ENCODE results near the gene USP2.

The USP2 gene

GRCh38 chr11:119424276-119424675 is 42.8 kb upstream of the USP2 start:
- Histone ChIP-seq H3K27me3 (ENCODE audit: insufficient read depth, low read length) (no peaks in the 10 kb centered on the region), H2BK12ac (ENCODE audit: low read length) (peak overlapping the region; percentile 70), H3K4me3 (ENCODE audit: low read depth, low read length) (no peak overlapping the region), H3K14ac (ENCODE audit: low read length) (no peak overlapping the region), H2AFZ (ENCODE audit: insufficient read depth, low read length, poor library complexity) (no peak overlapping the region), H3K27ac (ENCODE audit: low read depth, low read length) (peak overlapping the region; percentile 77), H3K9ac (ENCODE audit: low read length) (no peak overlapping the region), H2BK5ac (ENCODE audit: low read depth, low read length, poor library complexity) (peak overlapping the region; percentile 42), H4K8ac (ENCODE audit: low read depth, low read length) (no peak overlapping the region), H3K23ac (ENCODE audit: low read length) (no peak overlapping the region), H3K4me2 (ENCODE audit: low read length) (peak overlapping the region; percentile 10), H3K4me1 (ENCODE audit: control insufficient read depth in 1 of 2, insufficient read depth in 2 of 2, low read length in 2 of 2) (peaks cover 29 to 43% of the 10 kb centered on the region in 2 experiments), H3K36me3 (ENCODE audit: control insufficient read depth in 1 of 2, insufficient read depth in 2 of 2, low read length in 2 of 2) (peaks cover 11 to 12% of the 10 kb centered on the region in 2 experiments), H4K91ac (ENCODE audit: low read depth, low read length) (peak overlapping the region; percentile 74), H2BK120ac (ENCODE audit: insufficient read depth, low read length, poor library complexity) (no peak overlapping the region), H2AK5ac (ENCODE audit: low read length) (no peak overlapping the region), H3K79me1 (ENCODE audit: low read length) (peaks cover 23% of the 10 kb centered on the region), H3K79me2 (ENCODE audit: control insufficient read depth, insufficient read depth, low read length, poor library complexity) (no peaks in the 10 kb centered on the region), H3K4ac (ENCODE audit: low read depth, low read length) (no peak overlapping the region), H4K12ac (ENCODE audit: low read depth, low read length) (no peak overlapping the region), H3K18ac (ENCODE audit: low read length) (no peak overlapping the region), H3K9me3 (ENCODE audit: insufficient read depth, low read depth, low read length) (no peaks in the 10 kb centered on the region)
- no peak for DNase-seq
- no CpG with 5 or more reads among the region's 3 CpGs for WGBS (ENCODE audit: extremely low coverage, insufficient coverage, insufficient read length)

DNA sequence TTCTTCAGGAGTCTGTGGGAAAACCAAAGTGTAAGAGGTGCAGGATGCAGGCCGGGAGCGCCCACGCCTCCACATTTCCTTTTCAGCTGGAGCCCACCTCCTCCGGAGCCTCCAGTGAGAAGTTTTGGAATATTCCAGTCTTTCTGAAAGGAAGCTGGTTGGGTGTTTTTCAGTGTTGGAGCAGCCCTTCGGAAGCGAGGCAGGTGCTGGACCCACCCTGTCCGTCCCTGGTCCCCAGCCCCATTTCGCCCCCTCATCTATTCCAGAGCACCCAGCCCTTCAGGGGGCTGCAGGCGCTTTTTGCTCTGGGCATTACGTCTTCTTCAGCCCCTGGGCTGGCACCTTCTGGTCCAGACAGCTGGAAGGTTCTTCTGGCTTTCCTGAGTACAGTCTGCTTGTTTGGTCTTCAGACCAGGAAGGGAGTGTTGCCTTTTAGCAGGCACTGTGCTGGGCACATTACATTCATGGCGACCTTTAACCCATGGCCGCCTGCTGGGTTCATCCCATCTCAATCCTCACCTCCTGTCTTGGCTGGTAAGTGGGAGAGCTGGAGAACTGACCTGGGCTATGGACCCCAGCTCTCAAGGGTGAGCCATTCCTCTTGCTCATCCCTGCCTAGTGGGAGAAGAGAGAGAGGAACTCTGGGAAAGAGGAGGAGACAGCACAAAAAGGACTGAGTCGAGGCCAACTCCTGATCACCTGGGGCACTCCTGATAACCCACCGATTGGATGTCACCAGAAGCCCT is 42.2 kb upstream of the USP2 start:
- Histone ChIP-seq H3K23ac (ENCODE audit: low read length) (no peak overlapping the region), H3K27me3 (ENCODE audit: insufficient read depth, low read length) (no peaks in the 10 kb centered on the region), H2BK120ac (ENCODE audit: insufficient read depth, low read length, poor library complexity) (peak overlapping the region; percentile 45), H4K12ac (ENCODE audit: low read depth, low read length) (no peak overlapping the region), H2BK5ac (ENCODE audit: low read depth, low read length, poor library complexity) (peak overlapping the region; percentile 42), H2AFZ (ENCODE audit: insufficient read depth, low read length, poor library complexity) (no peak overlapping the region), H3K36me3 (ENCODE audit: control insufficient read depth in 1 of 2, insufficient read depth in 2 of 2, low read length in 2 of 2) (peaks cover 16 to 17% of the 10 kb centered on the region in 2 experiments), H3K9me3 (ENCODE audit: insufficient read depth, low read depth, low read length) (no peaks in the 10 kb centered on the region), H4K91ac (ENCODE audit: low read depth, low read length) (peak overlapping the region; percentile 74), H3K4me3 (ENCODE audit: low read depth, low read length) (no peak overlapping the region), H3K4me2 (ENCODE audit: low read length) (peak overlapping the region; percentile 78), H3K4ac (ENCODE audit: low read depth, low read length) (no peak overlapping the region), H2BK12ac (ENCODE audit: low read length) (peak overlapping the region; percentile 34), H3K18ac (ENCODE audit: low read length) (peak overlapping the region; percentile 45), H4K8ac (ENCODE audit: low read depth, low read length) (no peak overlapping the region), H2AK5ac (ENCODE audit: low read length) (peak overlapping the region; percentile 52), H3K9ac (ENCODE audit: low read length) (no peak overlapping the region), H3K79me2 (ENCODE audit: control insufficient read depth, insufficient read depth, low read length, poor library complexity) (no peaks in the 10 kb centered on the region), H3K27ac (ENCODE audit: low read depth, low read length) (peak overlapping the region; percentile 77), H3K79me1 (ENCODE audit: low read length) (peaks cover 23% of the 10 kb centered on the region), H3K4me1 (ENCODE audit: control insufficient read depth in 1 of 2, insufficient read depth in 2 of 2, low read length in 2 of 2) (peaks cover 29 to 44% of the 10 kb centered on the region in 2 experiments), H3K14ac (ENCODE audit: low read length) (peak overlapping the region; percentile 18)
- DNase-seq: no peak
- no CpG with 5 or more reads among the region's 14 CpGs for WGBS (ENCODE audit: extremely low coverage, insufficient coverage, insufficient read length)

- peak within 1 kb of the TSS; percentile 6 for H3K4ac ChIP-seq (ENCODE audit: low read depth, low read length)
- H4K12ac ChIP-seq (ENCODE audit: low read depth, low read length): peak within 1 kb of the TSS; percentile 52
- H4K8ac ChIP-seq (ENCODE audit: low read depth, low read length): peak within 1 kb of the TSS; percentile 52
- H3K9ac ChIP-seq (ENCODE audit: low read length): peak within 1 kb of the TSS; percentile 24
- H3K79me2 ChIP-seq (ENCODE audit: control insufficient read depth, insufficient read depth, low read length, poor library complexity): no peaks in the 10 kb centered on the region
- DNase-seq: no peak
- peaks cover 23% of the 10 kb centered on the region for H3K79me1 ChIP-seq (ENCODE audit: low read length)
- H3K36me3 ChIP-seq (ENCODE audit: control insufficient read depth in 1 of 2, insufficient read depth in 2 of 2, low read length in 2 of 2): peaks cover 17 to 18% of the 10 kb centered on the region in 2 experiments
- no peaks in the 10 kb centered on the region for H3K9me3 ChIP-seq (ENCODE audit: insufficient read depth, low read depth, low read length)
- H4K91ac ChIP-seq (ENCODE audit: low read depth, low read length): peak within 1 kb of the TSS; percentile 74
- peak within 1 kb of the TSS; percentile 78 for H3K4me2 ChIP-seq (ENCODE audit: low read length)
- peak within 1 kb of the TSS; percentile 62 for H3K4me3 ChIP-seq (ENCODE audit: low read depth, low read length)
- H2BK12ac ChIP-seq (ENCODE audit: low read length): peak within 1 kb of the TSS; percentile 34
- peak within 1 kb of the TSS; percentile 77 for H3K27ac ChIP-seq (ENCODE audit: low read depth, low read length)
- H2AFZ ChIP-seq (ENCODE audit: insufficient read depth, low read length, poor library complexity): peak within 1 kb of the TSS; percentile 50
- peak within 1 kb of the TSS; percentile 52 for H2AK5ac ChIP-seq (ENCODE audit: low read length)
- peak within 1 kb of the TSS; percentile 45 for H3K14ac ChIP-seq (ENCODE audit: low read length)
- H2BK5ac ChIP-seq (ENCODE audit: low read depth, low read length, poor library complexity): peak within 1 kb of the TSS; percentile 42
- H3K18ac ChIP-seq (ENCODE audit: low read length): peak within 1 kb of the TSS; percentile 45
- H3K23ac ChIP-seq (ENCODE audit: low read length): no peak within 1 kb of the TSS
- peaks cover 35 to 52% of the 10 kb centered on the region in 2 experiments for H3K4me1 ChIP-seq (ENCODE audit: control insufficient read depth in 1 of 2, insufficient read depth in 2 of 2, low read length in 2 of 2)
- no peaks in the 10 kb centered on the region for H3K27me3 ChIP-seq (ENCODE audit: insufficient read depth, low read length)
- peak within 1 kb of the TSS; percentile 72 for H2BK120ac ChIP-seq (ENCODE audit: insufficient read depth, low read length, poor library complexity)
- no CpG with 5 or more reads among the region's 41 CpGs for WGBS (ENCODE audit: extremely low coverage, insufficient coverage, insufficient read length)
These were observed 41.5 kb upstream of the USP2 start, which contains the start of gene THY1 for GRCh38 chr11:119422809-119423508. THY1 (minus strand) TSS chr11:119423172; CDS start chr11:119420905, 2,267 bp downstream.

GRCh38 chr11:119421941-119422808 is 40.7 kb upstream of the USP2 start:
- H4K12ac ChIP-seq (ENCODE audit: low read depth, low read length): peak overlapping the region; percentile 52
- peaks cover 18 to 19% of the 10 kb centered on the region in 2 experiments for H3K36me3 ChIP-seq (ENCODE audit: control insufficient read depth in 1 of 2, insufficient read depth in 2 of 2, low read length in 2 of 2)
- no peak overlapping the region for H2AK5ac ChIP-seq (ENCODE audit: low read length)
- H3K4ac ChIP-seq (ENCODE audit: low read depth, low read length): peak overlapping the region; percentile 6
- H3K18ac ChIP-seq (ENCODE audit: low read length): peak overlapping the region; percentile 42
- H3K27ac ChIP-seq (ENCODE audit: low read depth, low read length): peak overlapping the region; percentile 29
- H3K4me1 ChIP-seq (ENCODE audit: control insufficient read depth in 1 of 2, insufficient read depth in 2 of 2, low read length in 2 of 2): peaks cover 41 to 59% of the 10 kb centered on the region in 2 experiments
- H3K79me1 ChIP-seq (ENCODE audit: low read length): peaks cover 23% of the 10 kb centered on the region
- H3K27me3 ChIP-seq (ENCODE audit: insufficient read depth, low read length): no peaks in the 10 kb centered on the region
- H2BK12ac ChIP-seq (ENCODE audit: low read length): peak overlapping the region; percentile 33
- peak overlapping the region; percentile 78 for H3K4me2 ChIP-seq (ENCODE audit: low read length)
- no peaks in the 10 kb centered on the region for H3K9me3 ChIP-seq (ENCODE audit: insufficient read depth, low read depth, low read length)
- peak overlapping the region; percentile 31 for H2BK5ac ChIP-seq (ENCODE audit: low read depth, low read length, poor library complexity)
- peak overlapping the region; percentile 50 for H2AFZ ChIP-seq (ENCODE audit: insufficient read depth, low read length, poor library complexity)
- no peak for DNase-seq
- peak overlapping the region; percentile 52 for H4K8ac ChIP-seq (ENCODE audit: low read depth, low read length)
- peak overlapping the region; percentile 63 for H4K91ac ChIP-seq (ENCODE audit: low read depth, low read length)
- H3K23ac ChIP-seq (ENCODE audit: low read length): no peak overlapping the region
- peak overlapping the region; percentile 24 for H3K9ac ChIP-seq (ENCODE audit: low read length)
- WGBS (ENCODE audit: extremely low coverage, insufficient coverage, insufficient read length): no CpG with 5 or more reads among the region's 49 CpGs
- peak overlapping the region; percentile 45 for H3K14ac ChIP-seq (ENCODE audit: low read length)
- H3K4me3 ChIP-seq (ENCODE audit: low read depth, low read length): peak overlapping the region; percentile 62
- no peaks in the 10 kb centered on the region for H3K79me2 ChIP-seq (ENCODE audit: control insufficient read depth, insufficient read depth, low read length, poor library complexity)
- H2BK120ac ChIP-seq (ENCODE audit: insufficient read depth, low read length, poor library complexity): peak overlapping the region; percentile 72
